Activated CD8-positive, alpha-beta memory T cell treated with anti-CD3 and anti-CD28 coated beads for 1 hour (primary cell): ENCODE data around the gene ITGB5.

Source experiments
- DNase-seq, 2 donors: peaks; one replicate each; pipeline ENCODE4 v3.0.0-alpha.2; 2020; ENCODE audit warnings: low read depth in 1 of 2; ENCODE audit errors: extremely low read depth in 1 of 2

The ITGB5 gene

DNA sequence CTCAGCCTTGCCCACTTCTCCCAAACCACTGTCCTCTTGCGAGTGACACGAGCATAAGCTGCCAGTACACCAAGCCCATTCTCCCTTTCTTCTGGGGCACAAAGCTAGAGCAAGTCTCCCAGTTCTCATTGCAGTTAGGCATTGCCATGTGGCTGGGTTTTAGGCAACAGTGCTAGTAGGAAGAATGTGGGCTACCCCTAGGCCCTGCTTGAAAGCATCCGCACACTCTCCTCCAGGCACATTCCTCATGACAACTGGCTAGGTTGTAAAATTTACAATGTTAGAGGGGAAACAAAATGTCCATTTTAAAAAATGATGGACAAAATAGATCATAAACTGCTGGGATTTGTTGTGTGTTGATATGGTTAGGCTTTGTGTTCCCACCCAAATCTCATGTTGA is 19.7 kb downstream of the ITGB5 start:
- no peak for DNase-seq

DNA sequence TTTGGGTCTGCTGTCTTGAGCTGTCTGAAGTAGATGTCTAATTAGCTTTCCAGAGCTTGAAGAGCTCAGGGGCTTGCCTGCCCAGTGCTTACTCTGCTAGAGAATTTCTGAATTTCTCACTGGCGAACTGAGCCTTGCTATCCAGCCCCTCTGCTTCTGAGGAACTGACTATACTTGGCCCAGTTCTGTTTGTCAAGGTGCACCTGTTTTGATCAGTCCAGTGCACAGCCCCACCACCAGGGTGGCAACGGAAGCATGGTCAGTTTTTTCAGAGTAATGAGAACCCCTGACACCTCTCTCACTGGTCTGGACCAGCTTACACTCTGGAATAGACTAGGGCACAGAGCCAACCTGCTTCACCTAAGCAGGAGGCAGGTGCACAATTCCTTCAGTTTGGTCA is 25.2 kb downstream of the ITGB5 start:
- DNase-seq: no peak

DNA sequence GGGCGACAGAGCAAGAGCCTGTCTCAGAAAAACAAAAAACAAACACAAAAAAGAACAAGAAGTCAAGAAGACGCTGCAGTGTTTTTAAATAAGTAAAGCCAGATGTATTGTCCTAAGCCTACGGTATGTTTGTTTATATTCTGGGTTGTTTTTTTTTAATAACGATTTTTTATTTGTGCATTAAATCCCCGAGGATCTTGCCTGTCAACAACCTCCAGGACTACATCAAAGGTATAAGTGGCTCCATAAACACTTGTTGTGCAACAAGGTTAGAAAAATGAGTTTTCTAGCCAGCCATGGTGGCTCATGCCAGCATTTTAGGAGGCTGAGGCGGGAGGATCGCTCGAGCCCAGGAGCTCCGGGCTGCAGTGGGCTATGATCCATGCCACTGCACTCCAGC is 26.1 kb downstream of the ITGB5 start:
- DNase-seq: no peak

DNA sequence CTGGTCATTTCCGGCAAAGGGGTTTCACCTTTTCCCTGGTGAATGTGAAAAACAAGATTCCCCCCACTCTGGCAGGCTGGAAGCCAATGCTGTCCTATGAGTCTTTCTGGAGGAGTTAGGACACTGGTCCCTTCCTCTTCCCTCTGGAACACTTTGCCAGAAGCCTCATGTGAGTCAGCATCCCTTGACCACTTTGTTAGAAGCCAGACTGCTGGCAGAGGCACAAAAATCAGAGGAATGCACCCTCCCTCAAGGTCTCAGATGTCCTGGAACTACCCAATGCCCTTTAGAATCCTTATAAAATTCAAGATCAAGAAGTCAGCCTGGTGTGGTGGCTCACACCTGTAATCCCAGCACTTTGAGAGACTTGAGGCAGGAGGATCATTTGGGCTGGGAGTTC is 26.6 kb downstream of the ITGB5 start:
- DNase-seq: no peak

DNA sequence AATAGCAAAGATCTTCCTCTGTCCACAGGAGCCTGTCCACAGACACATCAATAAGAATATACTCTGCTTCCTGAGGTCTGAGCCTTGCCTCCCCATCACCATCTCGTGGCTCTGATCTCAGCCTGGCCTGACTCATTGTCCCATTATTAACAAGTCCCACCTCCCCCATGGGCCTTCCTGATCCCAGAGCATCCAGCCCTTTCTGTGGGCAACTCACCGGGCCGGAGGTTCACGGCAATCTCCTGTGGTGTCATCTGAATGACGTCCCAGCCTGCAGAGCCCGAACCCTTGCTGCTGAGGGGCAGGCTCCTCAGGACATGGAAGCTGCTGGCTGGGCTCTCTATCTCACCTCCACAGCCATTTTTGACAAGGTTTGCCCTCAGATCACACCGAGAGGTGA is 28.1 kb downstream of the ITGB5 start:
- no peak for DNase-seq

DNA sequence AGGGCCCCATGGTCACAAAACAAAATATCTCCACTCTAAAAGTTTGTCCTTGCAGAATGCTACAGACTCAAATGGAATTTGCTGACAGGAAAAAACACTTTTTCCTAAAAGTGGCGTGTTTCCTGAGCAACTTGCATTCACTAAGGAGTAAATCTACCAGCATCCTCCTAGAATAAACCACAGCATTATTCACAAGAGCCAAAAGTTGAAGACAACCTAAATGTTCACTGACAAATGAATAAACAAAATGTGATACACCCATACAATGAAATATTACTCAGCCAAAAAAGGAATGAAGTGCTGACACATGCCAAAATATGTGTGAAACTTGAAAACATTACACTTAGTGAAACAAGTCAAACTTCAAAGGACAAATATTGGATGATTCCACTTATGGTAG is 28.9 kb downstream of the ITGB5 start:
- no peak for DNase-seq

DNA sequence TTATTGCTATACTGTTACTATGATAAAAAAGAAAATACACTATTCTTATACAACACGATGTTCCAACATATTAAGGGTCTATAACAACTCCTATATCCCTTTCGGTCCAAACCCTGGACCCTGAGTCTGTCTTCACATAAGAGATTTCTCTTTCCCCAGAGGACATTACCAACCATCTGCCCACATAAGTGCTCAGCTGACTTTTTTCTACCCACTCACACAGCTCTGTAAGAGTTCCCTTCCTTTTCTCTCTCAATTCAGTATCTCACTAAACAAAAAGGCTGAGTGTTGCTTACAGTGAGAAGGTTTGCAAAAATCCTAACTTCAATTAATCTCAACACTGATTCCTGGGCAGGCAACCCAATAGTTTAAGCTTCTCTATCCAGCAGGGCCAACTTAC is 30.5 kb downstream of the ITGB5 start:
- no peak for DNase-seq

DNA sequence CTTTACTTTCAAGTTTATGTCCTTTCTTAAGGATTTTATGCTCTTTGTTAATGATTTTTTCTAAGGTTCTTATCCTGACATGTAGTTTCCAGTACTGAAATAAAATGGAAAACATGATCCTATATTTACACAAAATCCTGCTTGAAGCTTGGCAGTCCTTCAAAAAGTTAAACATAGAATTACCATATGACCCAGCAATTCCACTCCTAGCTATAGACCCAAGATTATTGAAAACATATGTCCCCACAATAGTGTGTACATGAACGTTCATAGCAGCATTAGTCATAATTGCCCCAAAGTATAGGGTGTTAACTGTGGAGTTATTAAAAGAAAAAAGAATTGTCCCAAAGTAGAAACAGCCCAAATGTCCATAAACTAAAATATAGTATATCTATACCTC is 33.2 kb downstream of the ITGB5 start:
- DNase-seq: no peak

DNA sequence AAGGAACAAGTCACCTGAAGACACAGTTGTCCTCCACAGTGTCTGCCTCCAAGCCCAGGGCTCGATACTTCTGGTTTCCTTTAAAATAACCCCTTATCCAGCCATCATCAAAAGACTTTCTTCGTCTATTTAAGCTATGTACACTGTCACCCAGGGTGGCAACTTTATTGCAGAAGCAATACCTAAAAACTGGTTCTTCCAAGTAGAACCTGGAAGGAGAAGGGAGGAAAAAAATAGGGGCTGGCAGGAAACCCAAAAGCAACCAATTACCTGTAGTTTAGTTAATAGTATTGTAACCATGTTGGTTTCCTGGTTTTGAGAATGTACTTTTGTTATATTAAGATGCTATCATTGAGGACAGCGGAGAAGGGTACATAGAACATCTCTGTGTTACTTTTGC is 33.7 kb downstream of the ITGB5 start:
- no peak for DNase-seq

DNA sequence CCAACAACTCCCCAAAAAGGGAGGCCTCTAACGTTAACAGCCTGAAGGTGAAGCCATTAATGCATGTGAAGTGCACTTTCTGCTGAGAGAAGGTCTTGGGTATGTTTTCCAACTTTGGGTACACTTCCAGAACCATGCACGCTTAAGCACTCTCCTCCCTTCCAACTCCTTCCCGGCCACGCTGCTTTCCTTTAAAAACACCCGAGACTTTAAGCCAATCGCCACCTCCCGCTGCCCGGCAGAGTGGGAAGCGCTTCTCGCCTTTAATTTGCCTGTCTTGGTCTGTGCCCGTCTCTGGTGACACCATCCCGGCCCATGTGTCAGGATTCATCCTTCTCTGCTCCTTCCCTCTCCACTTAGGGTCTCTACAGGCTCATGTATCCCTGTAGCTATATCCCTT is 35.3 kb downstream of the ITGB5 start:
- DNase-seq: no peak

DNA sequence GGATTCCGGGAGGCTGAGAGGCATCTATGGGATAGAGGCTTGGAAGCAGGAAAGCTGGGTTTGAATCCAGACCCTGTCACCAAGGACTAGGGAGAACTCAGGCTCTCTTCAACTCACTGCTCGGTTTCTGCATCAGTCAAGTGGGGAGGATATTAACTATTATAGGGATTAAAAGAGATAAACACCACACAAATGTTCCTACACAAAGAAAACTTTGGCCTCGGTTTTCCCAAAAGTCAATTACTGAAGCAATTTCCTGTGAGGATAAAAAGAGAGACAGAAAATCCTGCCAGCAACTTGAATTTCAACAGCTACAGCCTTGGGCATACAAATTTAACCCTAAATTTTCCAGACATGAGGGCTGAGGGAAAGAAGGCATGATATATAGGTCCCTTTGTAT is 36.0 kb downstream of the ITGB5 start:
- no peak for DNase-seq

DNA sequence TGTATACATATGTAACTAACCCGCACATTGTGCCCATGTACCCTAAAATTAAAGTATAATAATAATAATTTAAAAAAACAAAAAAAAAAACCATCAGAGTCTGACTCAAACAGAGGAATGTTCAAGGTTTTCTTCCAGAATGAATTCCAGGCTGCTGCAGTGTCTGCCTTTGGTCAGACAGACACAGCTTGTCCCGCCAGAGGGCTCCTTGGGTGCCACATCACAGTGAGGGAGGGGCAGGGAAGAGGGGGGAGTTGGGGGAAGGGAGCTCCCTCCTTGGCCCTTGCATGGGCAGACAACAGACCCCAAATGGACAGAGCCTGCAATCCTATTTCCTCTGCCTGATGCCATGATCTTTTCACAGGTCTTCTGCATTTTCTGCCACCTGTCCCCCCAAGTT is 36.5 kb downstream of the ITGB5 start:
- DNase-seq: no peak

DNA sequence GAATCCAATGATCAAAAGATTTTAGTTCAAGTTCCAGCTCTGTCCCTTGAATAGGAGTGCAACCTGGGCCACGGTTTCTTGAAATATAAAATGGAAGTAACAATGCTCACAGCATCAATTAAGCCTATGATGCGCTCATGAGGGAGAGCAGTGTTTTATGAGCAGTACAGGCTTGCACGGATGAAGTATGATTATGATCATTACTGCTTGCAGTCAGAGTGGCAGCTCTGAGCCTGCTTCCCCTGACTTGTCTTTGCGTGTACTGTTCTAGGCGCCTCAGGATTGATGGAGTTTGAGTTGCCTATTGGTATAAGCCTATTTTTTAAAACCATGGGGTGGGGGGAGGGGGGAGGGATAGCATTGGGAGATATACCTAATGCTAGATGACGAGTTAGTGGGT is 37.0 kb downstream of the ITGB5 start:
- DNase-seq: no peak

DNA sequence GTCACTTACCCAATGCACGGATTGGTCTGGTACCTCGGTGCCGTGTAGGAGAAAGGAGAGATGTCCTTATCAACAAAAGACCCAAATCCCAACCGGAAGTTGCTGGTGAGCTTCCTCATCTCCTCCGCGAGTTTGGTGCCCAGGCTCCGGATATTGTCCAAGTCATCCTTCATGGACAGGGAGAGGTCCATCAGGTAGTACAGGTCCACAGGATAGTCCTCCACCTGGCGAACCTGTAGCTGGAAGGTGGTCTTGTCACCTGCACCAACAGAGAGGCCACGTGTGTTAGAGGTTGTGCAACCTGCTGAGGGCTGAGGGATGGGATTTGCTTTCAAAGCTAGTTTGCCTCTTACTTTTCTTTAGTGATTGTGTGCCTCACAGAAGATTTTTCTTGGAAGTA is 38.9 kb downstream of the ITGB5 start:
- no peak for DNase-seq

DNA sequence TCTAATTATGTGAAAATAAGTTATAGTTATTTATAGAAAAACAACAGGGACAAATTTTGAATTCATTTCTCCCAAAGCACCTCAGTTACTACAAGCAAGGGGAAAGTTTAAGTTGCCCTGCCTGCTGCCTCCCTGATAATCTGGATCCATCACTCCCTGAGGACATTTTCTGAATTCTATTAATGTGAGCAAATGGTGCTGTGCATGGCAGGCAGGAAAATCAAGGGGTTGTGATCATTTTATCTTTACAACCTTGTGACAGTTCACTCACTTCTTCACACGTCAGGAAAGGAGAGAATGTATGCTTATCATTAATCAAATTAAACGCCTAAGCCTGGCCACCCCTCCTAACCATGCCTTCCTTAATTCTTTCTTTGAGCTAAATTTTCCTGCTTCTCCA is 39.3 kb downstream of the ITGB5 start:
- no peak for DNase-seq

DNA sequence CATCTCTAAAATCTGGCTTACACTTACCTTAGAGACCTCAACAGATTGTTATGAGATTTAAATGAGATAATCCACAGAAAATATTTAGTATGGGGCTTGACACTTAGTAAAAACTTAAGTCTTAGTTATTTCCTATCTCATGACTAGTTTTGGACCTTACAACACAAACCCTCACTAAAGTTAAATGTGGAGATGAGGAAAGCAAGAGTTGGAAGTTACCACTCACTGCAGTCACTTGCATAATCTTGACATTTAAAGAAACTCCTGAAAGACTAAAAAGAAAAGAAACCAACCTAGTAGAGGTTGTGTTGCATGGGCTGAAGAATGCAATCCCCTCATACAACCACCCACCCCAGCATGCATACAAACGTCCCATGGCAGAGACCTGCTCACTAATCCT is 40.1 kb downstream of the ITGB5 start:
- no peak for DNase-seq

DNA sequence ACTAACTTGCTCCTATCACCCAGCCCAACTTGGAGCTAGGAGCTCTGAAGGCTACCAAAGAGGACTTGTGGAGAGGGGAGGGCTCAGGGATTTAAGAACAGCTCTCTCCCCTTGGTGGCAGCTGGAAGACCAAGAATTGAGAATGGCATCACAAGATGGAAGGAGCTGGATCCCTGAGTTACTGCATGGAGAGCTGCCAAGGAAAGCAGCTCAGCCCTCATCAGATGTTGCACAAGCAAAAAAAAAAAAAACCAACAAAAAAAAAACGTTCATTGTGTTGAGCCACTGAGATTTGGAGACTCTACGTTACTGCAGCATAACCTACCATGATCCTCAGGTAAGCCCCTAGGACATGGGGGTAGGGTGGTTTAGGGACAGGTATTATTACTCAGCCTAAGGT is 41.0 kb downstream of the ITGB5 start:
- no peak for DNase-seq

DNA sequence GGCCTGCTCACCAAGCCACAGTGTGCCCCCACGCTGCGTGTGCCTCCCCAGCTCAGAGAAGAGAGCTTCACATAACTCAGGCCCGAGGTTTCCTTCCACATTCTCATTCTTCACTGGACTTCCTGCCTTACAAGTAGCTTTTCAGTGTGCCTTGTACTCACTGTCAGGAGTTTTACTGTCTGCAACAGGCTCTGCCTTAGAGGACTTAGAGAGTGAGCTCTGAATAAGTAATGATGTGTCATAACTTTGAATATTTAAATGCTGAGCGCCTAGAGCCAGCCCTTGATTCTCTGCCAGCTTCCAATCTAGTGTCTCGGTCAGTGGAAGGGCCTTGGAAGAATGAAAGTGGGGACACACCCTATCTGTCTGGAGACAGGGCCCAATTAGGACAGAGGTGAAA is 41.8 kb downstream of the ITGB5 start:
- DNase-seq: no peak

DNA sequence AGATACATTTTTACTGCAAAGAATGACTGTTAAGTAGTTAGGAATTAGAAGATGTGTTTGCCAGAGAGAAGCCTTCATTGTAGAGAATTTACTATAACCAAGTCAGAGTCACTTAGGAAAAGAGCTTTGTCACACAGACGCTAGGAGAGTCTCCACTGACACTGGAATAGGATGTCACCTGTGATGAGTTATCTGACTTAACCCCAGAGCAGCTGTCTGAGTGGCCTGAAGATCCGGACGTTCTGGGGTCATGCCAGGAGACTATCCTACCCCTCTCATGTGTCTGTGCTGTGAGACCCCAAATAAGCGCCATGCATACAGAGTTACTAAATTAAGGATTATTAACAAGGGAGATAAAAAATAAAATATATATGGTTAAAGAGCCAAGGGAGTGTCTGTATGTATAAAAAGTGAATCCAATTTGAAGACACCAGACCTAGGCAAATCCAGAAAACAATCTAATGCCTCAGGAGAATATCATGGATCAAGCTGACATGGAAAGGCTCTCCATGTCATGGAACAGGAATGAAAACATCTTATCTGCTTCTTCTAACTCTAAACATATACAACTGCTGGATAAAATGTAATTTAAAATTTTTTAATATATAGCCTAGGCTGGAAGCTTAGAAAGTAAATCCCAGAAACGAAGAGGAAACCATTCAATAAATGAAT is 43.5 kb downstream of the ITGB5 start:
- no peak for DNase-seq

DNA sequence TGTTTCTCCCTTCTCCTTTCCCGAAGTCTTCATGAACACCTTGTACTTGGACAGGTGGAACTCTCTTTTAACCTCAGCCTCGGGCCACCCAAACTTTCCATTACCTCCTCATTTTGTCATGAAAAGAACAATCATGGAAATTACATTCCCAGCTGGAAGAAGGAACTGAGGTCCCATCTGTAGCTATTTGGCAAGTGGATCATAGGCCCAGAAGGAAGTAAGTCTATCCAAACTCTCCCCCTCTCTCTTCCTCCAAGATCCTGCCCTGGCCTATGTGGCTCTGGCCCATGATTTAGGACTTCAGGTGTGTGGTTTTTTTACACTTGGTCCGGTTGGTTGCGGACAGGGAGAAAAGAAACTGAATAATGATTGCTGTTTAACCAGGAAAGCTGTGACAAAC is 44.1 kb downstream of the ITGB5 start:
- no peak for DNase-seq

DNA sequence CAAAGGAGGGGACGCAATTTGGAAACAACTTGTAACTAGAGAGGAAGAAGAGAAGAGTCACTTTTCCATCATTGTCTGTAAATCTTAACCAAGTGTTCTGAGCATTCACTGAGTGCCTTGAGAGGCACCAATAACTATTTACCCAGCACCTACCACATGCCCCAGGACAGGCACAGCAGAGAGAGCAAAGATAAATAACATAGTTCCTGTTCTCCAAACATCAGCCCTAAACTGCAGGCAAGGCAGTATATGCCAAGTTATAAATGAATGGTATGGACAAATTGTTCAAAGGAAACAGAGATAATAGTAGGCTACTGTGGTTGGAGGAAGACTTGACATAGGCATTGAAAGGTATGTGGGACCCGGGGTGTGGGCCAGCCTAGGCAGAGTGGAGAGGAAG is 45.6 kb downstream of the ITGB5 start:
- DNase-seq: no peak

DNA sequence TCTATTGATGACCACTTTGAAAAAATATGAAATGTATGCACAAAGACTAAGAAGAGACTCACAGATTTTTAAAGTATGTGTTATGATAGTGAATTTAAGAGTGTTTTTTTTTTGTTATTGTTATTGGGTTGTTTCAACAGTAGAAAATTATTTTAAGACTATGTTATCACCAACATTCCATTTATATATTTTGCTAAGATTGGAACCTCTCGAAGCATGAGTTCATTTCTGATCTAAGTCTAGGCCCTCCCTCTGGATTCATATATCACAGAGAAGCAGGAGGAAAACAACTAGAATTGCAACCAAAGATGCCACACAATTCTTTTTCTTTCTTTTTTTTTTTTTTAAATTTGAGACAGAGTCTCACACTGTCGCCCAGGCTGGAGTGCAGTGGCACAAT is 46.8 kb downstream of the ITGB5 start:
- no peak for DNase-seq

DNA sequence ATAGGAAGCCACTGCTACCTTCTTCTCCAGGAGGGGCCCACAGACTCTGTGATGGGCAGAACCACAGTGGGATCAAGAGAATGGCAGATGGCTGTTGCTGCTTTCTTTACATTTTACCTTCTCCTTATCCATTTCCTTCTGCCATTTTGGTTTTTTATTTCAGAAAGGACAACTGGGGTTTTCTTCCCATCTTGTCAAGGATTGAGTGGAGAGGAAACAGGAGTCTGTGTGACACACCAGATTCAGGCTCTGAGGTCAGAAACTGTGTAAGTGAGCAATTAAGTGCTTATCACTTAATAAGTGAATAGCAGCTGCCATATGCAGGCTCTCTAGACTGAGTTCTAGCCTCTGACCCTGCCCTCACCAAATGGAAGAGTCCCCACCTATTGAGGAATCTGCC is 47.3 kb downstream of the ITGB5 start:
- DNase-seq: no peak

DNA sequence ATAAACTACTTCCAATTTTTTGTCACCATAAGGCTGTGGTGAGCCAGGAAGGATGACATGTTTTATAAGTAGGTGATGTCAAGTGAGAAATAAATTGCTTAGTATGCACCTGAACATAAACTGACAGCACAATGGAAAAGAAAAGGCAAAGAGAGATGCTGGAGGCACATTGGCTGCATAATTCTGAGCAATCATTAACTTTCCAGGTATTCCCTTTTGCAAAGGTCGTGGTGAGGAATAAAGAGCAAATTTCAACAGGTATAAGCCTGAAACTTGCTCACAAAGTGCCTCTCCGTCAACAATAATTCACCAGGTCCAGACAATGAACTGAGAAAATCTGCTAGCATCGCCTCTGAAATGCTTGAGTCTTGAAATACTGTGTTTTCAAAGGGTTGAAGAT is 48.2 kb downstream of the ITGB5 start:
- no peak for DNase-seq
